GM21723 (cell line): ENCODE results near the gene FNDC3B.
"Not testable (repeated sequence)": the region's sequence is repeated elsewhere in the genome, so short reads cannot be mapped to it uniquely, and the experiment has no call there.

Experiments used
- ATAC-seq: cut with Tn5 transposase; IDR thresholded peaks from one replicate; pipeline ENCODE4 v1.9.1; 2021; ENCODE audit warnings: mild to moderate bottlenecking, moderate library complexity; ENCODE audit not compliant: unreplicated experiment

The FNDC3B gene

GRCh38 chr3:172030181-172030580 is 9.2 kb upstream of the FNDC3B start:
- no peak for ATAC-seq

- no peak for ATAC-seq
These were observed 7.4 kb upstream of the FNDC3B start for GRCh38 chr3:172031996-172032395.

GRCh38 chr3:172033396-172033795 is 6.0 kb upstream of the FNDC3B start:
- ATAC-seq, result no peak

GRCh38 chr3:172034786-172035685 is 4.3 kb upstream of the FNDC3B start:
- ATAC-seq, result no peak

GRCh38 chr3:172036541-172037215 is 2.7 kb upstream of the FNDC3B start:
- ATAC-seq, result no peak

GRCh38 chr3:172038798-172039435 is 461 bp upstream of the FNDC3B start:
- no peak for ATAC-seq

GRCh38 chr3:172040078-172040980 is 951 bp downstream of the FNDC3B start:
- ATAC-seq, result peak; percentile 30

GRCh38 chr3:172040981-172041963 is 1.9 kb downstream of the FNDC3B start:
- no peak for ATAC-seq

GRCh38 chr3:172042136-172042662 is 2.8 kb downstream of the FNDC3B start:
- no peak for ATAC-seq

GRCh38 chr3:172042663-172043179 is 3.3 kb downstream of the FNDC3B start:
- not testable (repeated sequence) for ATAC-seq

GRCh38 chr3:172043233-172043632 is 3.9 kb downstream of the FNDC3B start:
- no peak for ATAC-seq

- ATAC-seq, result no peak
These were observed 4.4 kb downstream of the FNDC3B start for GRCh38 chr3:172043766-172044165.

GRCh38 chr3:172044833-172045585 is 5.6 kb downstream of the FNDC3B start:
- no peak for ATAC-seq

GRCh38 chr3:172046268-172046915 is 7.0 kb downstream of the FNDC3B start:
- no peak for ATAC-seq

GRCh38 chr3:172047567-172048115 is 8.3 kb downstream of the FNDC3B start:
- no peak for ATAC-seq

- ATAC-seq, result no peak
These were observed 9.2 kb downstream of the FNDC3B start for GRCh38 chr3:172048599-172048998.

- no peak for ATAC-seq
These were observed 12.1 kb downstream of the FNDC3B start for GRCh38 chr3:172051310-172051956.
